ENCODE results near the gene MAP1LC3A.

GRCh38 chr20:34531608-34532265, 26.8 kb upstream of the MAP1LC3A start:
- TF ChIP-seq, protein P1, sequence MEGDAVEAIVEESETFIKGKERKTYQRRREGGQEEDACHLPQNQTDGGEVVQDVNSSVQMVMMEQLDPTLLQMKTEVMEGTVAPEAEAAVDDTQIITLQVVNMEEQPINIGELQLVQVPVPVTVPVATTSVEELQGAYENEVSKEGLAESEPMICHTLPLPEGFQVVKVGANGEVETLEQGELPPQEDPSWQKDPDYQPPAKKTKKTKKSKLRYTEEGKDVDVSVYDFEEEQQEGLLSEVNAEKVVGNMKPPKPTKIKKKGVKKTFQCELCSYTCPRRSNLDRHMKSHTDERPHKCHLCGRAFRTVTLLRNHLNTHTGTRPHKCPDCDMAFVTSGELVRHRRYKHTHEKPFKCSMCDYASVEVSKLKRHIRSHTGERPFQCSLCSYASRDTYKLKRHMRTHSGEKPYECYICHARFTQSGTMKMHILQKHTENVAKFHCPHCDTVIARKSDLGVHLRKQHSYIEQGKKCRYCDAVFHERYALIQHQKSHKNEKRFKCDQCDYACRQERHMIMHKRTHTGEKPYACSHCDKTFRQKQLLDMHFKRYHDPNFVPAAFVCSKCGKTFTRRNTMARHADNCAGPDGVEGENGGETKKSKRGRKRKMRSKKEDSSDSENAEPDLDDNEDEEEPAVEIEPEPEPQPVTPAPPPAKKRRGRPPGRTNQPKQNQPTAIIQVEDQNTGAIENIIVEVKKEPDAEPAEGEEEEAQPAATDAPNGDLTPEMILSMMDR (IDR thresholded peaks at IDR 0.05; ENCODE audit: low read depth, low read length) = no peak
- no peak for TF ChIP-seq POLR2A (IDR thresholded peaks at IDR 0.05; ENCODE audit: extremely low read depth, insufficient read length)
- TF ChIP-seq MYC (IDR thresholded peaks at IDR 0.05; ENCODE audit: low read depth, low read length) = no peak
- TF ChIP-seq, protein P2, sequence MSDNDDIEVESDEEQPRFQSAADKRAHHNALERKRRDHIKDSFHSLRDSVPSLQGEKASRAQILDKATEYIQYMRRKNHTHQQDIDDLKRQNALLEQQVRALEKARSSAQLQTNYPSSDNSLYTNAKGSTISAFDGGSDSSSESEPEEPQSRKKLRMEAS (IDR thresholded peaks at IDR 0.05; ENCODE audit: low read depth, low read length) = no peak
